Measurements from ENCODE around the gene ITPK1. TPM values are rescaled to one million over a fixed set of nuclear protein-coding genes. Genes with fewer than 3 reads are reported as not detected.

Gene ITPK1
- total and polyA plus RNA-seq, 2 experiments from 2014 or later: 35.9 to 101 TPM

DNA sequence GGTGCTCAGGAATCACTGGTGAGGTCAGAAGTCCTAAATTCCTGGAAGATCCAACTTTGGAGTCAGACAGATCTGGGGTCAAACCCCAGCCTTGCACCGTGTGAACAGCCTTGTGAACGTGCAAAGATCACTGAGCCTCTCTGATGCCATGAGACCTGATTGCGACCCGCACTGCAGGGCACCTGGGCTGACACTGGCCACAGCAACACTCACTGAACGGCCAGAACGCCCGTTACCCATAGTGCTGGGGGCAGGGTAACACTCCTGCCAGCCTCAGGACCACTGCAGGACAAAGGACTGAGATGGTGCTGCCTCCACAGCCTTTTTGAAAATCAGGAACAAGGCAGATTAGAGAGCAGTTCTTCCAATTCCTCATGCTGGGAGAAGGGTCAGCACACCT is 164.5 kb downstream of the ITPK1 start:
- H4K20me1 ChIP-seq (replicated peaks; ENCODE audit: insufficient read depth): no peaks in the 10 kb centered on the region; the same call in 1 of the 2 replicates
- no peaks in the 10 kb centered on the region for H3K9me3 Mint-ChIP-seq
- no peaks in the 10 kb centered on the region for H3K79me2 ChIP-seq (replicated peaks; ENCODE audit: insufficient read depth)
- peaks cover 8% of the 10 kb centered on the region for H3K4me1 Mint-ChIP-seq
- H3K4me3 Mint-ChIP-seq: no peak overlapping the region
- no peak overlapping the region for H2AFZ ChIP-seq
- no peak overlapping the region for H3K27ac ChIP-seq (ENCODE audit: low read depth)
- H3K27me3 ChIP-seq (ENCODE audit: insufficient read depth): no peaks in the 10 kb centered on the region
- peaks cover 40% of the 10 kb centered on the region for H3K36me3 Mint-ChIP-seq (ENCODE audit: low read depth)
- no peak for ATAC-seq
- no peaks in the 10 kb centered on the region; the same call in 1 of the 2 replicates for H3K36me3 ChIP-seq (ENCODE audit: insufficient read depth)
- no peak overlapping the region for H3K4me3 ChIP-seq
- H3K4me2 ChIP-seq: no peak overlapping the region
- no peak overlapping the region for H3K27ac Mint-ChIP-seq
- H3F3A ChIP-seq (replicated peaks; ENCODE audit: low read depth): no peaks in the 10 kb centered on the region
- peaks cover 7% of the 10 kb centered on the region; the same call in 1 of the 2 replicates for H3K4me1 ChIP-seq (ENCODE audit: insufficient read depth)
- DNase-seq (ENCODE audit: low spot score): no peak
- no peak for TF ChIP-seq ZNF114 (CRISPR knock-in tag; IDR thresholded peaks at IDR 0.05)
- no peak for TF ChIP-seq STAT1 (IDR thresholded peaks at IDR 0.05; ENCODE audit: unreplicated experiment)
- TF ChIP-seq REST (IDR thresholded peaks at IDR 0.05; ENCODE audit: unreplicated experiment): no peak
- TF ChIP-seq CREB1 (CRISPR knock-in tag; IDR thresholded peaks at IDR 0.05; ENCODE audit: low read depth): no peak
- TF ChIP-seq EZH2phosphoT487 (IDR thresholded peaks at IDR 0.05; ENCODE audit: unreplicated experiment): no peak
- no peak for TF ChIP-seq JUNB (IDR thresholded peaks at IDR 0.05; ENCODE audit: unreplicated experiment)
- H3K27me3 Mint-ChIP-seq (ENCODE audit: insufficient read depth, low read depth, poor library complexity): peaks cover 6% of the 10 kb centered on the region
- H3K9me2 ChIP-seq (ENCODE audit: insufficient read depth): no peaks in the 10 kb centered on the region

GRCh38 chr14:92950773-92951172 is 165.0 kb downstream of the ITPK1 start:
- Histone ChIP-seq H3K36me3 (ENCODE audit: insufficient read depth) (no peaks in the 10 kb centered on the region; the same call in 1 of the 2 replicates), H3F3A (replicated peaks; ENCODE audit: low read depth) (no peaks in the 10 kb centered on the region), H3K79me2 (replicated peaks; ENCODE audit: insufficient read depth) (no peaks in the 10 kb centered on the region), H3K27me3 (ENCODE audit: insufficient read depth) (no peaks in the 10 kb centered on the region), H2AFZ (no peak overlapping the region), H3K4me2 (no peak overlapping the region), H3K4me3 (no peak overlapping the region), H3K9me2 (ENCODE audit: insufficient read depth) (no peaks in the 10 kb centered on the region), H3K4me1 (ENCODE audit: insufficient read depth) (peaks cover 7% of the 10 kb centered on the region; the same call in 1 of the 2 replicates), H3K27ac (ENCODE audit: low read depth) (no peak overlapping the region), H4K20me1 (replicated peaks; ENCODE audit: insufficient read depth) (no peaks in the 10 kb centered on the region; the same call in 1 of the 2 replicates)
- DNase-seq (ENCODE audit: low spot score): no peak
- H3K4me1 Mint-ChIP-seq: peaks cover 8% of the 10 kb centered on the region
- H3K27ac Mint-ChIP-seq: no peak overlapping the region
- peaks cover 40% of the 10 kb centered on the region for H3K36me3 Mint-ChIP-seq (ENCODE audit: low read depth)
- no peak overlapping the region for H3K4me3 Mint-ChIP-seq
- TF ChIP-seq CREB1 (CRISPR knock-in tag; IDR thresholded peaks at IDR 0.05; ENCODE audit: low read depth) (no peak), REST (IDR thresholded peaks at IDR 0.05; ENCODE audit: unreplicated experiment) (no peak), JUNB (IDR thresholded peaks at IDR 0.05; ENCODE audit: unreplicated experiment) (no peak), ETS1 (IDR thresholded peaks at IDR 0.05) (no peak), NANOG (IDR thresholded peaks at IDR 0.05; ENCODE audit: borderline replicate concordance) (no peak), POLR2AphosphoS5 (IDR thresholded peaks at IDR 0.05; ENCODE audit: low read depth) (no peak)
- peaks cover 6% of the 10 kb centered on the region for H3K27me3 Mint-ChIP-seq (ENCODE audit: insufficient read depth, low read depth, poor library complexity)
- H3K9me3 Mint-ChIP-seq: no peaks in the 10 kb centered on the region
- ATAC-seq: no peak

All from GM23338 (cell line).